ENCODE results near the gene NSUN2.
A peak's percentile ranks its signal among the peaks of the same experiment; 100 is the strongest.

The NSUN2 gene

DNA sequence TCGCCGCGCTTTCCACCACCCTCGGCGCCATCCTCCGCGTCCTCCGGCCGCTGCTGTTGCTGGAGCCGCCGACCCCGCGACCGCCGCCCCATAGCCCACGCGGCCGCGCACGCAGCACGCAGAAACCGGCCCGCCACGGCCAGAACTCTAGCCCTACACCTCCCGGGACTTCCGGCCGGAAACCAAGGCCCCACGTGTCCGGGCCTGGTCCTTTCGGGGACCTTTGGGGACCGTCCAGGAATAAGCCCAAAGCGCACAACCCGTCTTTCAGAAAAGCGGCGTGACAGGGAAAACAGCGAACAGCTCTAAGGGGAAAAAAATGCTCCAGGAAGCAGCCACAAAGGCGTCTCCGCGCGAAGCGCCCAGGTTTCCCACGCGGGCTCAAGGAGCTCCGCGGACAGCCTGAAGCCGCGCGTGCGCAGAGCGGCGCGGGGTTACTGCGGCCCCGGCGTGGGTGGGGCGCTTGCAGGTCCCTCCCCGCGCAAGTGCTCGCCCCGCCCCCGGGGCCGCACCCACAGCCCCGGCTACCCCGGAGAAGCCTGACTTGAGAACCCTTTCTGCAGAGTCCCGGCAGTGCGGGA is at the start of gene NSUN2, which contains the start of gene SRD5A1:
TSS of gene NSUN2 (minus strand) at position 157 of the 581 bp plus-strand sequence. CDS start at position 92, 65 bp downstream.
TSS of gene SRD5A1 (plus strand) at position 553 of the 581 bp plus-strand sequence. CDS start 137 bp downstream, outside the sequence.
- ChIA-PET CTCF (interaction anchor here (1.0 to 2.6 kb wide), 2 partner anchors 15 to 112 kb away, joined by 3 to 15 read pairs; no protein-coding TSS in a partner anchor), POLR2A (interaction anchor here (0.6 to 2.5 kb wide), 18 partner anchors 8 to 1236 kb away, joined by 3 to 13 read pairs (median 4); partner anchors contain the start of genes FASTKD3, ICE1, MED10 and MTRR)
- Histone ChIP-seq H3K9me3 (ENCODE audit: control insufficient read depth, insufficient read depth, low read depth, low read length) (no peaks in the 10 kb centered on the region), H3K27ac (ENCODE audit: extremely low read depth, low read depth, low read length) (peak within 1 kb of the TSS; percentile 87), H3K4me3 (ENCODE audit: low read depth, low read length) (peak within 1 kb of the TSS; percentile 86), H3K36me3 (ENCODE audit: control insufficient read depth in 2 of 2, insufficient read depth in 1 of 2, low read length in 2 of 2) (peaks cover 28 to 38% of the 10 kb centered on the region in 2 experiments), H3K4me1 (ENCODE audit: control insufficient read depth, insufficient read depth, low read length) (peaks cover 7% of the 10 kb centered on the region)
- TF ChIP-seq ZEB2 (tag by site-specific recombination; IDR thresholded peaks at IDR 0.05) (peak; percentile 76; the same call in 1 of the 2 replicates), ZNF433 (tag by site-specific recombination; IDR thresholded peaks at IDR 0.05; ENCODE audit: low read depth) (no peak), HOXA7 (CRISPR knock-in tag; IDR thresholded peaks at IDR 0.05; ENCODE audit: borderline replicate concordance) (no peak), MEIS1 (CRISPR knock-in tag; IDR thresholded peaks at IDR 0.05; ENCODE audit: borderline replicate concordance) (no peak), KLF10 (tag by site-specific recombination; IDR thresholded peaks at IDR 0.05) (peak; percentile 83), ZNF202 (tag by site-specific recombination; IDR thresholded peaks at IDR 0.05; ENCODE audit: borderline replicate concordance) (no peak), ZNF654 (tag by site-specific recombination; IDR thresholded peaks at IDR 0.05; ENCODE audit: low read depth) (no peak), KLF16 (tag by site-specific recombination; IDR thresholded peaks at IDR 0.05) (peak; percentile 44; the same call in 1 of the 2 replicates), YY1 (tag by site-specific recombination; IDR thresholded peaks at IDR 0.05) (peak; percentile 68), ZNF561 (tag by site-specific recombination; IDR thresholded peaks at IDR 0.05; ENCODE audit: borderline replicate concordance) (peak; percentile 64), ZNF354C (tag by site-specific recombination; IDR thresholded peaks at IDR 0.05; ENCODE audit: borderline replicate concordance, low read depth) (no peak), ZNF324 (tag by site-specific recombination; IDR thresholded peaks at IDR 0.05) (peak; percentile 87; the same call in 1 of the 2 replicates), ZNF132 (tag by site-specific recombination; IDR thresholded peaks at IDR 0.05; ENCODE audit: borderline replicate concordance) (no peak), ZNF76 (tag by site-specific recombination; IDR thresholded peaks at IDR 0.05; ENCODE audit: borderline replicate concordance, low read depth) (peak; percentile 67; the same call in 1 of the 2 replicates), ZNF24 (tag by site-specific recombination; IDR thresholded peaks at IDR 0.05) (peak; percentile 49; the same call in 1 of the 2 replicates), SP2 (tag by site-specific recombination; IDR thresholded peaks at IDR 0.05) (peak; percentile 89), YY2 (tag by site-specific recombination; IDR thresholded peaks at IDR 0.05) (peak; percentile 50; the same call in 1 of the 2 replicates)
- TF ChIP-seq, protein P1, sequence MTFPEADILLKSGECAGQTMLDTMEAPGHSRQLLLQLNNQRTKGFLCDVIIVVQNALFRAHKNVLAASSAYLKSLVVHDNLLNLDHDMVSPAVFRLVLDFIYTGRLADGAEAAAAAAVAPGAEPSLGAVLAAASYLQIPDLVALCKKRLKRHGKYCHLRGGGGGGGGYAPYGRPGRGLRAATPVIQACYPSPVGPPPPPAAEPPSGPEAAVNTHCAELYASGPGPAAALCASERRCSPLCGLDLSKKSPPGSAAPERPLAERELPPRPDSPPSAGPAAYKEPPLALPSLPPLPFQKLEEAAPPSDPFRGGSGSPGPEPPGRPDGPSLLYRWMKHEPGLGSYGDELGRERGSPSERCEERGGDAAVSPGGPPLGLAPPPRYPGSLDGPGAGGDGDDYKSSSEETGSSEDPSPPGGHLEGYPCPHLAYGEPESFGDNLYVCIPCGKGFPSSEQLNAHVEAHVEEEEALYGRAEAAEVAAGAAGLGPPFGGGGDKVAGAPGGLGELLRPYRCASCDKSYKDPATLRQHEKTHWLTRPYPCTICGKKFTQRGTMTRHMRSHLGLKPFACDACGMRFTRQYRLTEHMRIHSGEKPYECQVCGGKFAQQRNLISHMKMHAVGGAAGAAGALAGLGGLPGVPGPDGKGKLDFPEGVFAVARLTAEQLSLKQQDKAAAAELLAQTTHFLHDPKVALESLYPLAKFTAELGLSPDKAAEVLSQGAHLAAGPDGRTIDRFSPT (tag by site-specific recombination; IDR thresholded peaks at IDR 0.05): no peak
- TF ChIP-seq, protein P2, sequence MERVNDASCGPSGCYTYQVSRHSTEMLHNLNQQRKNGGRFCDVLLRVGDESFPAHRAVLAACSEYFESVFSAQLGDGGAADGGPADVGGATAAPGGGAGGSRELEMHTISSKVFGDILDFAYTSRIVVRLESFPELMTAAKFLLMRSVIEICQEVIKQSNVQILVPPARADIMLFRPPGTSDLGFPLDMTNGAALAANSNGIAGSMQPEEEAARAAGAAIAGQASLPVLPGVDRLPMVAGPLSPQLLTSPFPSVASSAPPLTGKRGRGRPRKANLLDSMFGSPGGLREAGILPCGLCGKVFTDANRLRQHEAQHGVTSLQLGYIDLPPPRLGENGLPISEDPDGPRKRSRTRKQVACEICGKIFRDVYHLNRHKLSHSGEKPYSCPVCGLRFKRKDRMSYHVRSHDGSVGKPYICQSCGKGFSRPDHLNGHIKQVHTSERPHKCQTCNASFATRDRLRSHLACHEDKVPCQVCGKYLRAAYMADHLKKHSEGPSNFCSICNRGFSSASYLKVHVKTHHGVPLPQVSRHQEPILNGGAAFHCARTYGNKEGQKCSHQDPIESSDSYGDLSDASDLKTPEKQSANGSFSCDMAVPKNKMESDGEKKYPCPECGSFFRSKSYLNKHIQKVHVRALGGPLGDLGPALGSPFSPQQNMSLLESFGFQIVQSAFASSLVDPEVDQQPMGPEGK (tag by site-specific recombination; IDR thresholded peaks at IDR 0.05): peak; percentile 75
- TF ChIP-seq, protein P3, sequence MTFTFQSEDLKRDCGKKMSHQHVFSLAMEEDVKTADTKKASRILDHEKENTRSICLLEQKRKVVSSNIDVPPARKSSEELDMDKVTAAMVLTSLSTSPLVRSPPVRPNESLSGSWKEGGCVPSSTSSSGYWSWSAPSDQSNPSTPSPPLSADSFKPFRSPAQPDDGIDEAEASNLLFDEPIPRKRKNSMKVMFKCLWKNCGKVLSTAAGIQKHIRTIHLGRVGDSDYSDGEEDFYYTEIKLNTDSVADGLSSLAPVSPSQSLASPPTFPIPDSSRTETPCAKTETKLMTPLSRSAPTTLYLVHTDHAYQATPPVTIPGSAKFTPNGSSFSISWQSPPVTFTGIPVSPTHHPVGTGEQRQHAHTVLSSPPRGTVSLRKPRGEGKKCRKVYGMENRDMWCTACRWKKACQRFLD (tag by site-specific recombination; IDR thresholded peaks at IDR 0.05): peak; percentile 80; the same call in 1 of the 2 replicates
- TF ChIP-seq, protein P4, sequence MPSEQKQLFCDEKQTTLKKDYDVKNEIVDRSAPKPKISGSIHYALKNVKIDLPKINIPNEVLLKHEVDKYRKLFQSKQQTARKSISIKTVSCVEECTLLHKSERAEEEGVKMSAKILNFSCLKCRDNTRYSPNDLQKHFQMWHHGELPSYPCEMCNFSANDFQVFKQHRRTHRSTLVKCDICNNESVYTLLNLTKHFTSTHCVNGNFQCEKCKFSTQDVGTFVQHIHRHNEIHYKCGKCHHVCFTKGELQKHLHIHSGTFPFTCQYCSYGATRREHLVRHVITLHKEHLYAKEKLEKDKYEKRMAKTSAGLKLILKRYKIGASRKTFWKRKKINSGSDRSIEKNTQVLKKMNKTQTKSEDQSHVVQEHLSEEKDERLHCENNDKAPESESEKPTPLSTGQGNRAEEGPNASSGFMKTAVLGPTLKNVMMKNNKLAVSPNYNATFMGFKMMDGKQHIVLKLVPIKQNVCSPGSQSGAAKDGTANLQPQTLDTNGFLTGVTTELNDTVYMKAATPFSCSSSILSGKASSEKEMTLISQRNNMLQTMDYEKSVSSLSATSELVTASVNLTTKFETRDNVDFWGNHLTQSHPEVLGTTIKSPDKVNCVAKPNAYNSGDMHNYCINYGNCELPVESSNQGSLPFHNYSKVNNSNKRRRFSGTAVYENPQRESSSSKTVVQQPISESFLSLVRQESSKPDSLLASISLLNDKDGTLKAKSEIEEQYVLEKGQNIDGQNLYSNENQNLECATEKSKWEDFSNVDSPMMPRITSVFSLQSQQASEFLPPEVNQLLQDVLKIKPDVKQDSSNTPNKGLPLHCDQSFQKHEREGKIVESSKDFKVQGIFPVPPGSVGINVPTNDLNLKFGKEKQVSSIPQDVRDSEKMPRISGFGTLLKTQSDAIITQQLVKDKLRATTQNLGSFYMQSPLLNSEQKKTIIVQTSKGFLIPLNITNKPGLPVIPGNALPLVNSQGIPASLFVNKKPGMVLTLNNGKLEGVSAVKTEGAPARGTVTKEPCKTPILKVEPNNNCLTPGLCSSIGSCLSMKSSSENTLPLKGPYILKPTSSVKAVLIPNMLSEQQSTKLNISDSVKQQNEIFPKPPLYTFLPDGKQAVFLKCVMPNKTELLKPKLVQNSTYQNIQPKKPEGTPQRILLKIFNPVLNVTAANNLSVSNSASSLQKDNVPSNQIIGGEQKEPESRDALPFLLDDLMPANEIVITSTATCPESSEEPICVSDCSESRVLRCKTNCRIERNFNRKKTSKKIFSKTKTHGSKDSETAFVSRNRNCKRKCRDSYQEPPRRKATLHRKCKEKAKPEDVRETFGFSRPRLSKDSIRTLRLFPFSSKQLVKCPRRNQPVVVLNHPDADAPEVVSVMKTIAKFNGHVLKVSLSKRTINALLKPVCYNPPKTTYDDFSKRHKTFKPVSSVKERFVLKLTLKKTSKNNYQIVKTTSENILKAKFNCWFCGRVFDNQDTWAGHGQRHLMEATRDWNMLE (tag by site-specific recombination; conservative IDR thresholded peaks at IDR 0.05; ENCODE audit: low read depth): peak; percentile 90
- TF ChIP-seq, protein P5, sequence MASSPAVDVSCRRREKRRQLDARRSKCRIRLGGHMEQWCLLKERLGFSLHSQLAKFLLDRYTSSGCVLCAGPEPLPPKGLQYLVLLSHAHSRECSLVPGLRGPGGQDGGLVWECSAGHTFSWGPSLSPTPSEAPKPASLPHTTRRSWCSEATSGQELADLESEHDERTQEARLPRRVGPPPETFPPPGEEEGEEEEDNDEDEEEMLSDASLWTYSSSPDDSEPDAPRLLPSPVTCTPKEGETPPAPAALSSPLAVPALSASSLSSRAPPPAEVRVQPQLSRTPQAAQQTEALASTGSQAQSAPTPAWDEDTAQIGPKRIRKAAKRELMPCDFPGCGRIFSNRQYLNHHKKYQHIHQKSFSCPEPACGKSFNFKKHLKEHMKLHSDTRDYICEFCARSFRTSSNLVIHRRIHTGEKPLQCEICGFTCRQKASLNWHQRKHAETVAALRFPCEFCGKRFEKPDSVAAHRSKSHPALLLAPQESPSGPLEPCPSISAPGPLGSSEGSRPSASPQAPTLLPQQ (tag by site-specific recombination; IDR thresholded peaks at IDR 0.05): peak; percentile 81; the same call in 1 of the 2 replicates
- TF ChIP-seq, protein P6, sequence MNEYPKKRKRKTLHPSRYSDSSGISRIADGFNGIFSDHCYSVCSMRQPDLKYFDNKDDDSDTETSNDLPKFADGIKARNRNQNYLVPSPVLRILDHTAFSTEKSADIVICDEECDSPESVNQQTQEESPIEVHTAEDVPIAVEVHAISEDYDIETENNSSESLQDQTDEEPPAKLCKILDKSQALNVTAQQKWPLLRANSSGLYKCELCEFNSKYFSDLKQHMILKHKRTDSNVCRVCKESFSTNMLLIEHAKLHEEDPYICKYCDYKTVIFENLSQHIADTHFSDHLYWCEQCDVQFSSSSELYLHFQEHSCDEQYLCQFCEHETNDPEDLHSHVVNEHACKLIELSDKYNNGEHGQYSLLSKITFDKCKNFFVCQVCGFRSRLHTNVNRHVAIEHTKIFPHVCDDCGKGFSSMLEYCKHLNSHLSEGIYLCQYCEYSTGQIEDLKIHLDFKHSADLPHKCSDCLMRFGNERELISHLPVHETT (tag by site-specific recombination; IDR thresholded peaks at IDR 0.05): peak; percentile 95
